Adipose tissue (tissue), 3 donors: Measurements from ENCODE around the gene DKKL1. TPM values are rescaled to one million over a fixed set of nuclear protein-coding genes. Genes with fewer than 3 reads are reported as not detected.

Experiments
- H3K27ac ChIP-seq: one replicate; pipeline ENCODE4 v1.5.1; 2013; ENCODE audit warnings: low read depth, low read length
- WGBS, 3 donors: extraction: QIAGEN DNeasy Blood & Tissue Kit; methylation state at CpG; one replicate each; pipeline ENCODE4 v1.1.7; 2013; 5-methylcytosine and 5-hydroxymethylcytosine counted together
- polyA plus RNA-seq, 3 donors: library from polyadenylated mRNA; stranded (reverse); fragments of 200-250 nt; gene quantifications; one replicate each; pipeline ENCODE4 v1.2.3, GENCODE V29; 2013
- donor health status: healthy with polysubstance abuse.
- donor health status: Bipolar disorder and iron deficiency.
- donor health status: healthy.

DKKL1 gene
- polyA plus RNA-seq, 3 donors, result 0.21 to 0.61 TPM; not detected in 1

DNA sequence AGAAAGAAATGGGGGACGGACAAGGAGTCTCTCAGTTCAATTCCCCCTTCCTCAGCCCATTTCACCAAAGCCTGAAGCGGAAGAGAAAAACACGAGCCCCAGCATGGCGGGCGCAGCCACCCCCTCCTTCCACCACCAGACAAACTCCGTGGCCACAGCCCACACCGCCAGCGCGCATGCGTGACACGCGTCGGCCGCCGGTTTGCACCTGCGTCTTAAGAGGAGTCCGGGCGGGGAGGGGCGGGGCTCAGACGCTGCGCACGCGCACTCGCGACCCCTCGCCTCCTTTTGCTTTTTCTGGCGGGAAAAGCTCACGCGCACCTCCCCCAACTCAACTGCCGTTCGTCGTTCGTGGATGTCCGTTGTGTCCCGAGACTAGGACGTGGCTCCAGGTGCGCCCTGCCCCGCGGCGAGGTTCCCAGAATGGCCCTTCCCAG, 24.3 kb downstream of the DKKL1 start, which contains the start of gene KASH5:
TSS of gene KASH5 (plus strand) at position 314 of the 437 bp plus-strand sequence. CDS start 2,635 bp downstream, outside the sequence.
- 36 to 52% (median 50%) methylated on average over 40 of the region's 40 CpGs for WGBS, 3 donors

DNA sequence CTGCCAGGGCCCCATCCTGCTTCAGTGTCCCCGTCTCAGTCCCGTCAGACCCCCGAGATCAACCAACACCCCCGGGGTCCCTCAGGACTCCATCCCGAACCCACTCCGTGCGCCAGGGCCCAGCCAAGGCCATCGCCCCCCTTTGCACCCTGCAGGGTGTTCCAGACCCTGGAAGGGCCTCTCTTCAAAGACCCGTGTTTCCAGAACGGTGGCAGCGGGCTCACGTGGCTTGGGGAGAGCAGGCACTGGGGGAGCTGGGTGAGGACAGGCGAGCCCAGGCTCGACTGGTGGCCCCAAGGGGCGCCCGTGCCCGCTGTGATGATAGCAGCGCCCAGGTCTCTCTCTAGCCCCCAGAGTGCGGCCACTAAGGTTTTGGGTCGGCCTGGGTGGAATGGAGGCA, 25.7 kb downstream of the DKKL1 start:
- H3K27ac ChIP-seq, result no peak overlapping the region
- WGBS, 3 donors, result 90% methylated on average over 20 of the region's 20 CpGs

More for the DNA sequence above, 24.3 kb downstream of the DKKL1 start, which contains the start of gene KASH5:
- no peak within 1 kb of the TSS for H3K27ac ChIP-seq

- 48 to 74% (median 70%) methylated on average over 24 to 26 of the region's 26 CpGs for WGBS, 3 donors
- no peak overlapping the region for H3K27ac ChIP-seq
Measured at GRCh38 chr19:49390131-49390928, 26.7 kb downstream of the DKKL1 start.

GRCh38 chr19:49390929-49391359, 27.3 kb downstream of the DKKL1 start:
- WGBS, 3 donors, result 22 to 63% (median 57%) methylated on average over 9 of the region's 9 CpGs
- H3K27ac ChIP-seq, result no peak overlapping the region

DNA sequence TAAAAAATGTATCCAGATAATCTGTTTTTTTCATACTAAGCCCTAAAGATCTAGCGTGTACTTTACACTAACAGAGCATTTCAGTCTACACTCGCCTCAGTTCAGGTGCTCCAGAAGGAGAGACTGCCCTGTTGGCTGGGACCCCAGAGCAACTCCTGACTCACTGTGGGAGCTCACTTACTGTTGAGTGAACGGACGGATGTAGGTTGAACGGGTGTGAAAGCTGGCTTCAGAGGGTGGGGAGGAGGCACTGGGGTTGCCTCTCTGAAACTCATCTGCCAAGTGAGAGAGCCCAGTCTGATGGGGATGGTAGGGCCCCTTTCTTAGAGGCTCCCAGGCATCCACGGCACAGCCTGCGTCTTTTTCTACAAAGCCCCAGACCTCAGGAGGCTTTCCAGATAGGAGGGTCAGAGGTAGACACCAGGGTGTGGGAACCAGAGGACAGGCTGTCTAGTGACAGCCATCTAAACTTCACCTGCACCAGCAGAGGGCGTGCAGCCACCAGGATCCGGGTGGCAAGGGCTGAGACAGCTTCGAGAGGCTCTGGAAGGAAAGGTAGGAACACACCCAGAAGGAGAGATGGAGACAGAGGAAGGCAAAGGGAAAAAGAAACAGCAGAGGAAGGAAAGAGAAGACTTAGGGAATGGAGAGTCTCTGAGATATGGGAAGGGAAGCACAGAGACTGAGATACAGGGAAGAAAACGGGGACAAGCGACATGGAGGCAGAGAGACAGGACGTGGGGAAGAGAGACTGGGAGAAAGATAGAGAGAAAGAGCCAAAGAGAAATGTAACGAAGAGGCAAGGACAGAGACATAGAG, 28.1 kb downstream of the DKKL1 start:
- WGBS, 3 donors, result 22 to 27% (median 26%) methylated on average over 13 to 14 of the region's 14 CpGs
- no peak overlapping the region for H3K27ac ChIP-seq

DNA sequence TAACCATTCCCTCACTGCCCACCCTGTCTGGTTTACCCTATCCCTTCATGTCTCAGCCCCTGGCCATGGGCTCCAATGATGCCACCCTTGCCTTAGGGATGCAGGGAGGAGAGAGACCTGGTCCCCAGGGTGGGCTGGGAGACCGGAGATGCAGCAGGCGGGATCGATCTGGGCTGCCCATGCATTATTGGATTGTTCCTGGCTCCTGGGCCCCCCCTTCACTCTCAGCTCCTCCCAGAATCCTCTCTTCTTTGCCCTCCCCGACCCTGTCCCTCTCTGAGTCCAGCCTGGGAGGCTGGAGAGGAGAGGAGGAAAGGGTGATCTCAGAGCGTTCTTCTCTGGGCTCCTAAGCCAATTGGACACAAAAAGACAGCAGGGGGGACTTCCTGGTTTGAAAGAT, 30.2 kb downstream of the DKKL1 start:
- whole genome bisulfite sequencing, 3 donors, result 45 to 62% (median 61%) methylated on average over 4 to 5 of the region's 5 CpGs

GRCh38 chr19:49395581-49396407, 32.1 kb downstream of the DKKL1 start:
- no peak overlapping the region for H3K27ac ChIP-seq

More for the DNA sequence above, 30.2 kb downstream of the DKKL1 start:
- H3K27ac ChIP-seq, result no peak overlapping the region

GRCh38 chr19:49396738-49397505, 33.2 kb downstream of the DKKL1 start:
- H3K27ac ChIP-seq, result no peak overlapping the region
- WGBS, 3 donors, result 77 to 85% (median 79%) methylated on average over 8 of the region's 8 CpGs

More at GRCh38 chr19:49395581-49396407, 32.1 kb downstream of the DKKL1 start:
- WGBS, 3 donors, result 74 to 80% (median 79%) methylated on average over 15 of the region's 15 CpGs

GRCh38 chr19:49398001-49398615, 34.4 kb downstream of the DKKL1 start:
- no peak overlapping the region for H3K27ac ChIP-seq
- WGBS, 3 donors, result 73 to 85% (median 76%) methylated on average over 11 of the region's 11 CpGs

- WGBS, 3 donors, result 85 to 88% (median 87%) methylated on average over 6 of the region's 6 CpGs
- H3K27ac ChIP-seq, result no peak overlapping the region
Measured at GRCh38 chr19:49398931-49399330, 35.3 kb downstream of the DKKL1 start.

DNA sequence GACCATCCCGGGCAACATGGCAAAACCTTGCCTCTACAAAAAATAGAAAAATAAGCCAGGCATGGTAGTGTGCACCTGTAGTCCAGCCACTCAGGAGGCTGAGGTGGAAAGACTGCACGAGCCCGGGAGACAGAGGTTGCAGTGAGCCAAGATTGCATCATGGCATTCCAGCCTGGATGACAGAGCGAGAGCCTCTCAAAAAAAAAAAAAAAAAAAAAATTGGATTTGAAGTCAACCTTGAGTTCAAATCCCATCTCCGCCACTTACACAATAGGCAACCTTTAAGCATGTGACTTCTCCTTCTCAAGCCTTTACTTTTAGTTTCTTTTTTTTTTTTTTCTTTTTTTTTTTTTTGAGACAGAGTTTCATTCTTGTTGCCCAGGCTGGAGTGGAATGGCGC, 36.4 kb downstream of the DKKL1 start:
- 76 to 87% (median 83%) methylated on average over 6 of the region's 6 CpGs for WGBS, 3 donors
- H3K27ac ChIP-seq, result no peak overlapping the region

- H3K27ac ChIP-seq, result no peak overlapping the region
- 45 to 64% (median 63%) methylated on average over 7 of the region's 7 CpGs for WGBS, 3 donors
Measured at GRCh38 chr19:49403404-49404187, 39.9 kb downstream of the DKKL1 start.

GRCh38 chr19:49407079-49407478, 43.4 kb downstream of the DKKL1 start:
- H3K27ac ChIP-seq, result no peak overlapping the region
- 55 to 76% (median 66%) methylated on average over 7 of the region's 7 CpGs for WGBS, 3 donors

GRCh38 chr19:49407482-49408015, 43.9 kb downstream of the DKKL1 start:
- 84 to 88% (median 88%) methylated on average over 16 of the region's 16 CpGs for WGBS, 3 donors
- H3K27ac ChIP-seq, result no peak overlapping the region

- 81 to 87% (median 82%) methylated on average over 8 of the region's 8 CpGs for WGBS, 3 donors
- no peak overlapping the region for H3K27ac ChIP-seq
Measured at GRCh38 chr19:49408816-49409440, 45.3 kb downstream of the DKKL1 start.
